GM06990 (cell line): ENCODE results near the gene CFAP161.

Source experiments
- DNase-seq: peaks from one replicate; pipeline ENCODE4 v3.0.0-alpha.2; 2011; ENCODE audit not compliant: insufficient read length; ENCODE audit errors: extremely low read depth
- H3K27me3 ChIP-seq: replicated peaks from 2 replicates; pipeline ENCODE4 v1.6.0; 2011; ENCODE audit warnings: low read length; ENCODE audit not compliant: control insufficient read depth, insufficient read depth
- H3K36me3 ChIP-seq: 2 replicates; pipeline ENCODE4 v1.5.1; 2011; ENCODE audit warnings: low read length; ENCODE audit not compliant: control insufficient read depth, insufficient read depth
- H3K4me3 ChIP-seq: replicated peaks from 2 replicates; pipeline ENCODE4 v1.5.1; 2011; ENCODE audit warnings: low read depth, mild to moderate bottlenecking, control low read depth, low read length
- TF ChIP-seq, protein P1 (sequence below): IDR thresholded peaks from 2 replicates; pipeline ENCODE4 v1.5.1; 2011; ENCODE audit warnings: low read length, control low read depth, mild to moderate bottlenecking, inconsistent platforms; ENCODE audit not compliant: insufficient read depth, poor library complexity, severe bottlenecking

CFAP161 gene

DNA sequence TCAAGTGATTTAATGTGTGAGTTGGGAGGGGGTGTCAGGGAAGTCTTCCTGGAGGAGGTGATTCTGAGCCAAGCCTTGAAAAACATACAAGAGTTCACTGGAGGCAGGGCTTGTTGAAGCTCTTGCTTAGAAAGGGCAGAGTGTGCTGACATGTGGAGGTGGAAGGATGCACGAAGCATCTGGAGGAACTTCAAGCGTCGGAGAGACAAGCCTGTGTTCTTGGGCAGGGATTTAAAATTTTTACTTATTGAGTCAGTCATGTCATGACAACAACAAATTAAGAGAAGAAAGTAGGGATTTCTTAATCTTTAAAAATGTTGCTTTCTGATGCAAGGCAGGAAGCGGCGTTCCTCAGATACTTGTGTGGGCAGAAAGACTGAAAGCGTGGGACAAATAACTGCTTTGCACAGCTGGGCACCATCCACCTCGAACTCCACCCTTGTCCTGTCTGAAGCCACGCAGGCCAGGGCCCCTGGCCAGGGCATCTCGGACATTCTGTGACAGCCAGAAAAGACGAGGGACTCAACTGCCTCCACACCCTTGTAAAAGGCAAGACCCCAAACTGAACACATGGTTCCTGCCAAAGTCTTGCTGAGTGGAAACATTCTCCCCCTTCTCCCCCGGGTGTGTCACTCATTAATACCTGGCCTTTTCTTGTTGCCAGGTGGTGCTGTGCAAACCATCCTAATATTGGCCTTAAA is 55.7 kb downstream of the CFAP161 start:
- Histone ChIP-seq H3K4me3 (no peak overlapping the region), H3K36me3 (no peaks in the 10 kb centered on the region), H3K27me3 (no peaks in the 10 kb centered on the region; the same call in 1 of the 2 replicates)
- TF ChIP-seq, protein P1, sequence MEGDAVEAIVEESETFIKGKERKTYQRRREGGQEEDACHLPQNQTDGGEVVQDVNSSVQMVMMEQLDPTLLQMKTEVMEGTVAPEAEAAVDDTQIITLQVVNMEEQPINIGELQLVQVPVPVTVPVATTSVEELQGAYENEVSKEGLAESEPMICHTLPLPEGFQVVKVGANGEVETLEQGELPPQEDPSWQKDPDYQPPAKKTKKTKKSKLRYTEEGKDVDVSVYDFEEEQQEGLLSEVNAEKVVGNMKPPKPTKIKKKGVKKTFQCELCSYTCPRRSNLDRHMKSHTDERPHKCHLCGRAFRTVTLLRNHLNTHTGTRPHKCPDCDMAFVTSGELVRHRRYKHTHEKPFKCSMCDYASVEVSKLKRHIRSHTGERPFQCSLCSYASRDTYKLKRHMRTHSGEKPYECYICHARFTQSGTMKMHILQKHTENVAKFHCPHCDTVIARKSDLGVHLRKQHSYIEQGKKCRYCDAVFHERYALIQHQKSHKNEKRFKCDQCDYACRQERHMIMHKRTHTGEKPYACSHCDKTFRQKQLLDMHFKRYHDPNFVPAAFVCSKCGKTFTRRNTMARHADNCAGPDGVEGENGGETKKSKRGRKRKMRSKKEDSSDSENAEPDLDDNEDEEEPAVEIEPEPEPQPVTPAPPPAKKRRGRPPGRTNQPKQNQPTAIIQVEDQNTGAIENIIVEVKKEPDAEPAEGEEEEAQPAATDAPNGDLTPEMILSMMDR, result no peak
- DNase-seq, result no peak

DNA sequence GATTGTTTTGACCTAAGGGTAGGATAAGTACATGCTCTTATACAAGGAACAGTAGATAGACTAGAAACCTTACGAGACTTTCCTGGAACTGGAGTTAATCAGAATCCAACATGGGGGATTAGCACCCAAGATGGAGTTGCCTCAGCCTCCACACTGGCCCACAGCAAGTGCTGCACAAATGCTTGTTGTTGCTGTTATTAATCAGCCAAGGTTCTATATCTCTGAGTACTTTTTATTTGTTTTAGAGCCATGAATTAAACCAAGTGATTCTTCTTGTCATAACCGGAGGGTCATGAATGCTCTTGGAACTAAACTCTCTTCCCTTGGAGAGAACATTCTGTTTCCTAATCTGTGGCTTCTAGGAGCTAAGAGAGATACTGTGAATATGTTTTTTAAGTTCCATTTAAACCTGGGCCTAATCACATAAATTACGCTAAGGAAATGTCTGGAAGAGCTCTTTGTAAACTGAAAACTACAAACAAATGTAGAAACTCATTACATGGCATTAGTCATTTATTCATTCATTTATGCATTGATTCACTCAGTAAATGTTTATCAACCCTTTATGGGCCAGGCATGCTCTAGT is 56.9 kb downstream of the CFAP161 start:
- no peak for DNase-seq
- Histone ChIP-seq H3K36me3 (no peaks in the 10 kb centered on the region), H3K4me3 (no peak overlapping the region), H3K27me3 (peaks cover under 1% of the 10 kb centered on the region)
- TF ChIP-seq, protein P1, result no peak

DNA sequence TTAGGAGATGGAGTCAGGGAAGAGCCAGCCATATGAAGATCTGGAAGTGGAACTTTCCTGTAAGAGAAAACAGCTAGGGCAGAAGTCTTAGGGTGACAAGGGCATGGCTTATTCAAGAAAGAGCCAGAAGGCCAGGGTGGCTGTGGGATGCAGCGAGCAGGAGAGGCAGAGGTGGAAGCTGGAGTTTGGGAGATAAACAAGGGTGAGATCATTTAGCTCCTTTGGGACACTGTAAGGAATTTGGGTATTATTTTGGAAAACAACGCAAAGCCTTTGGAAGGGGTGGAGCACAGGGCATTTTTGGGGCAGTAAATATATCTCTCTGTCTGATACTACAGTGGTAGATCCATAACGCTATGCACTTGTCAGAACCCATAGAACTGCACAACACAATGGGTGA is 57.6 kb downstream of the CFAP161 start:
- no peak for DNase-seq
- H3K27me3 ChIP-seq, result peaks cover 2% of the 10 kb centered on the region

DNA sequence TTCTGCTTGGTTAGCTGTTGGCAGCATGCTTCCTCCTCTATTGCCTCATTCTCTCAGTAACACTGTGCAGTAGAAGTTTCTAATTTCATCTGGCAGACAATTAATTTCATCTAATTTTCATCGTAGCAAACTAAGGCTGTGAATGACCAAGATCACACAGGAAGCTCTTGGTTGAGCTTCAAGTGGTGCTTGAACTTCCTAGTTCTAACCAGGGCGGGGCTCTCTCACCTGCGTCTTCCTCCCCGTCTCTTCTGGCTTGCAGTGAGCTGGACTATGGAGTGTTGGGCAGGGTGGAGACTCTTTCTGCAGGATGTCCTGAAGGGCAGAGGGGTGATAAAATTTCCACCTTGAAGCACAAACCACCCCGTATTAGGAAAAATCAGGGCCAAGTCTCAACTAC is 60.7 kb downstream of the CFAP161 start:
- Histone ChIP-seq H3K27me3 (peaks cover 2% of the 10 kb centered on the region), H3K36me3 (no peaks in the 10 kb centered on the region), H3K4me3 (no peak overlapping the region)
- DNase-seq, result no peak
- TF ChIP-seq, protein P1, result no peak

More for the DNA sequence above, 57.6 kb downstream of the CFAP161 start:
- TF ChIP-seq, protein P1, result no peak
- Histone ChIP-seq H3K4me3 (no peak overlapping the region), H3K36me3 (no peaks in the 10 kb centered on the region)

DNA sequence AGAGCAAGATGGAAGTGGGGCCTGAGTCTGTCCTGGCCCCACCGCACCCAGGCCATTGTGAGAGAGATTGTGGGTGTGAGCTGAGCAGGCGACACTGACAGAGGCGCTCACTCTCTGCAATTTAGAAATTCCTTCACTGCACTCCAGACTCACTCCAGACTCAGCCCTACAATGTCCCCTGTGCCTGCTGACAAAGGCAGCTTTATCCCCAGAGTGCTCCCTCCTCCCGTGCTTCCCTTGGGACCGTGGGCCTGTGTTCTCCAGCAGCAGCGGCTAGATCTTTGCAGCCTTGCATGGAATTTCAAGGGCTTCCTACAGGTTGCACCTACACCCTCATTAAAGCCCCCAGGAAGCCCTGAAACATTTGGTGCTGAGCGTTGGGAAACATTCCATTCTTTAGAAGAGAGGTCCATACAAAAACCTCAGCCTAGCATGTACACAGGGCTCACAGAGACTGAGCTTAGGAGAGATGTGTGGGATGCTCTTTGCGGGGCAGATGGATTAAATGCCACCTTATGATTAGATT is 61.3 kb downstream of the CFAP161 start:
- TF ChIP-seq, protein P1, result no peak
- no peaks in the 10 kb centered on the region for H3K36me3 ChIP-seq

More for the DNA sequence above, 61.3 kb downstream of the CFAP161 start:
- Histone ChIP-seq H3K27me3 (peaks cover 2% of the 10 kb centered on the region), H3K4me3 (no peak overlapping the region)
- no peak for DNase-seq
